GM12878 (cell line): ENCODE data around the gene CALHM4. TPM values are rescaled to one million over a fixed set of nuclear protein-coding genes. Genes with fewer than 3 reads are reported as not detected.

Source experiments
- ATAC-seq: fragments of 200-7000 bp; cut with Tn5 transposase; 3 replicates; pipeline ENCODE4 v1.9.1; 2020; ENCODE audit warnings: mild to moderate bottlenecking, moderate library complexity
- BruUV-seq: library from RNA; stranded (reverse); fragments of 400-500 nt; replicated peaks from 2 replicates; lab custom pipeline; 2021; lab: Mats Ljungman, UMichigan
- CTCF ChIA-PET: fragments of 300-600 bp; sonication (Branson Sonifier 250); formaldehyde crosslinking; extraction: SDS; loops from one replicate; lab custom pipeline; 2021; ENCODE audit warnings: inconsistent platforms; lab: Yijun Ruan, JAX
- POLR2A ChIA-PET: fragments of 350-600 bp; formaldehyde crosslinking; extraction: SDS; loops from one replicate; lab custom pipeline; 2021; ENCODE audit warnings: inconsistent platforms; lab: Charles Lee
- RAD21 ChIA-PET: fragments of 300-600 bp; sonication (Branson Sonifier 250); formaldehyde crosslinking; loops from one replicate; lab custom pipeline; 2023; ENCODE audit warnings: antibody characterized with exemption; ENCODE audit not compliant: unreplicated experiment; lab: Charles Lee
- SMC1A ChIA-PET: fragments of 300-600 bp; sonication (Branson Sonifier 250); formaldehyde crosslinking; loops from one replicate; lab custom pipeline; 2023; ENCODE audit not compliant: unreplicated experiment, uncharacterized antibody; lab: Charles Lee
- DNase-seq: peaks from one replicate; pipeline ENCODE4 v3.0.0-alpha.2; 2011; ENCODE audit warnings: low read depth, low spot score
- FAIRE-seq: peaks from 3 replicates; lab custom pipeline; 2011; peaks lifted over from hg19 to GRCh38; lab: Jason Lieb, UNC
- H2AFZ ChIP-seq: 2 replicates; pipeline ENCODE4 v1.6.0; 2011; ENCODE audit warnings: low read depth, low read length, control low read depth; ENCODE audit not compliant: control insufficient read depth
- H3K27ac ChIP-seq: 2 replicates; pipeline ENCODE4 v1.5.1; 2011; ENCODE audit warnings: control low read depth; ENCODE audit not compliant: control insufficient read depth, insufficient read depth
- H3K27me3 ChIP-seq, 2 experiments: replicated peaks in 1 of 2; 2 replicates each; pipeline versions ENCODE4 v1.6.0 to v1.6.1; 2011; ENCODE audit warnings: low read length in 1 of 2; ENCODE audit not compliant: control insufficient read depth in 2 of 2, insufficient read depth in 2 of 2
- H3K36me3 ChIP-seq, 2 experiments: 2 replicates each; pipeline ENCODE4 v1.5.1; 2011; ENCODE audit warnings: low read length in 1 of 2; ENCODE audit not compliant: control insufficient read depth in 2 of 2, insufficient read depth in 2 of 2
- H3K4me1 ChIP-seq: 2 replicates; pipeline ENCODE4 v1.6.1; 2011; ENCODE audit warnings: mild to moderate bottlenecking, low read length, moderate library complexity, mixed read lengths; ENCODE audit not compliant: control insufficient read depth, insufficient read depth
- H3K4me2 ChIP-seq: 2 replicates; pipeline ENCODE4 v1.6.0; 2011; ENCODE audit warnings: control low read depth; ENCODE audit not compliant: control insufficient read depth, insufficient read depth
- H3K4me3 ChIP-seq: fragments of 200-600 bp; sonication (generic); 2 replicates; pipeline ENCODE4 v1.5.1; 2016
- H3K79me2 ChIP-seq: 2 replicates; pipeline ENCODE4 v1.6.0; 2011; ENCODE audit warnings: low read length; ENCODE audit not compliant: control insufficient read depth, insufficient read depth
- H3K9ac ChIP-seq: 2 replicates; pipeline ENCODE4 v1.8.0; 2011; ENCODE audit warnings: low read length, control low read depth, mixed read lengths; ENCODE audit not compliant: control insufficient read depth, insufficient read depth
- H3K9me3 ChIP-seq: replicated peaks from 3 replicates; pipeline ENCODE4 v1.5.1; 2011; ENCODE audit warnings: mild to moderate bottlenecking, low read length; ENCODE audit not compliant: control insufficient read depth, insufficient read depth
- H4K20me1 ChIP-seq: 2 replicates; pipeline ENCODE4 v1.6.0; 2011; ENCODE audit not compliant: control insufficient read depth, insufficient read depth
- ATF3 ChIP-seq: IDR thresholded peaks from 2 replicates; pipeline ENCODE4 v1.6.1; 2011; ENCODE audit warnings: low read depth, mild to moderate bottlenecking, low read length, moderate library complexity, borderline replicate concordance; ENCODE audit errors: extremely low read depth
- BCL3 ChIP-seq: IDR thresholded peaks from 2 replicates; pipeline ENCODE4 v1.6.1; 2011; ENCODE audit warnings: borderline replicate concordance, low read depth, mild to moderate bottlenecking, moderate library complexity, low read length; ENCODE audit not compliant: insufficient read depth, poor library complexity, severe bottlenecking
- BCLAF1 ChIP-seq: fragments of 450-650 bp; IDR thresholded peaks from 2 replicates; pipeline ENCODE4 v1.6.1; 2017; ENCODE audit warnings: antibody characterized with exemption, mild to moderate bottlenecking, moderate library complexity
- BRCA1 ChIP-seq: IDR thresholded peaks from 2 replicates; pipeline ENCODE4 v1.6.1; 2011; ENCODE audit warnings: low read depth, low read length, improper control_type of control experiment
- DPF2 ChIP-seq: fragments of 450-650 bp; IDR thresholded peaks from 2 replicates; pipeline ENCODE4 v1.6.1; 2017; ENCODE audit warnings: mild to moderate bottlenecking
- FOS ChIP-seq: IDR thresholded peaks from 3 replicates; pipeline ENCODE4 v1.6.1; 2011; ENCODE audit warnings: borderline replicate concordance; ENCODE audit not compliant: insufficient read length; ENCODE audit errors: extremely low read depth
- MYC ChIP-seq: IDR thresholded peaks from 2 replicates; pipeline ENCODE4 v1.6.1; 2011; ENCODE audit warnings: mild to moderate bottlenecking, low read length, moderate library complexity, inconsistent platforms; ENCODE audit not compliant: insufficient read depth, insufficient replicate concordance, insufficient read length, severe bottlenecking
- NFXL1 ChIP-seq: fragments of 450-650 bp; IDR thresholded peaks from 2 replicates; pipeline ENCODE4 v1.6.1; 2017; ENCODE audit warnings: antibody characterized with exemption, mild to moderate bottlenecking, borderline replicate concordance
- NFYA ChIP-seq: IDR thresholded peaks from 2 replicates; pipeline ENCODE4 v1.6.1; 2011; ENCODE audit warnings: low read depth, mild to moderate bottlenecking, low read length, improper control_type of control experiment, borderline replicate concordance
- NKRF ChIP-seq: fragments of 450-650 bp; conservative IDR thresholded peaks from 2 replicates; pipeline ENCODE4 v1.6.1; 2017; ENCODE audit warnings: mild to moderate bottlenecking, moderate library complexity
- RBBP5 ChIP-seq: fragments of 200-600 bp; sonication (generic); conservative IDR thresholded peaks from 2 replicates; pipeline ENCODE4 v1.6.1; 2016
- in situ Hi-C: fragments of 300-500 bp; cut with MboI; formaldehyde crosslinking; loops from 9 replicates; pipeline ENCODE4 v1.14.3; 2018; ENCODE audit warnings: mixed read lengths
- intact Hi-C: fragments of 100-400 bp; cut with micrococcal nuclease; formaldehyde crosslinking; loops from one replicate; pipeline ENCODE4 v1.14.2; 2022; ENCODE audit not compliant: unreplicated experiment
- polyA plus RNA-seq, 11 experiments: library from polyadenylated mRNA; depleted of rRNA in 4 of 11; unstranded in 6 of 11; stranded (reverse) in 5 of 11; fragments of >200 nt; fragmentation: Nextera tagmentation in 4 of 11; fragmentation: Illumina TruSeq in 1 of 11; extraction: Ambion mirVana in 4 of 11; extraction: Trizol in 1 of 11; gene quantifications; 1 replicate in 1 of 11; 2 replicates in 10 of 11; pipeline versions ENCODE4 v1.2.1 to v1.2.3, GENCODE V29; 2011 to 2016; ENCODE audit warnings: inconsistent platforms in 2 of 11, missing spikeins in 2 of 11, low read depth in 1 of 11
- total RNA-seq, 4 experiments: library from RNA; depleted of rRNA in 3 of 4; stranded (reverse); fragments of >200 nt in 3 of 4; fragmentation: Illumina TruSeq in 1 of 4; extraction: Trizol in 1 of 4; gene quantifications; 2 replicates each; pipeline versions ENCODE4 v1.2.1 to v1.2.3, GENCODE V29; 2013 to 2021
- TF ChIP-seq, protein P1 (sequence below): IDR thresholded peaks from 2 replicates; pipeline ENCODE4 v1.6.1; 2012; ENCODE audit warnings: low read depth, low read length, improper control_type of control experiment

CALHM4 gene
- total and polyA plus RNA-seq, 10 of the 15 experiments (the other 5 are each of a cell fraction or from before 2014, with no cell fraction given): not detected

DNA sequence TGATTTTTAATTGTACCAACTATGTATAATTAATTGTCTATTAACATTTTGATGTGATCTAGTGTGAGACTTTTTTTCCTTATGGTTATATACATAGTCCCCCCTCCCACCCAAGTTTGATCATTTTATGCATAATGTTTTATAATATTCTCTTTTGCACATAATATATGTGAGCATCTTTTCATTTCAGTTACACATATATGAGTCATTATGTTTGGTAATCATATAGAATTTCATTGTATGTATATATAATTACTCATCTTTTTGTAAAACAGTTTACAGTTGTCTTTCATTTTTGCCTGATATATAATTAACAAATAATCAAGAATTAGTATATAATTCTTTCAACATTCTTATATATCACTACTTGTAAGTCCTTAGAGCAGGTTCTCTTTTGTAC lies 32.7 kb downstream of the CALHM4 start:
- Histone ChIP-seq H3K4me1 (no peaks in the 10 kb centered on the region), H3K9ac (no peak overlapping the region), H3K27ac (no peak overlapping the region), H3K9me3 (no peaks in the 10 kb centered on the region), H4K20me1 (no peaks in the 10 kb centered on the region), H3K4me3 (no peak overlapping the region), H3K79me2 (no peaks in the 10 kb centered on the region), H3K36me3 (peaks cover 0 to 10% of the 10 kb centered on the region in 2 experiments; a peak in 2 of 4 replicates), H2AFZ (no peak overlapping the region), H3K27me3 (no peaks in the 10 kb centered on the region), H3K4me2 (no peak overlapping the region)
- TF ChIP-seq BCLAF1 (no peak), NKRF (no peak), RBBP5 (no peak), NFXL1 (no peak), DPF2 (no peak), MYC (no peak), BCL3 (no peak), ATF3 (no peak), BRCA1 (no peak), NFYA (no peak), FOS (no peak)
- TF ChIP-seq, protein P1, sequence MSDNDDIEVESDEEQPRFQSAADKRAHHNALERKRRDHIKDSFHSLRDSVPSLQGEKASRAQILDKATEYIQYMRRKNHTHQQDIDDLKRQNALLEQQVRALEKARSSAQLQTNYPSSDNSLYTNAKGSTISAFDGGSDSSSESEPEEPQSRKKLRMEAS: no peak
- ATAC-seq: no peak
- ChIA-PET POLR2A (no interaction called here), CTCF (no interaction called here), RAD21 (no interaction called here), SMC1A (no interaction called here)
- in situ Hi-C loops: no loop called here
- BruUV-seq: no TSS peak
- FAIRE-seq: no peak
- intact Hi-C loops: no loop called here
- no peak for DNase-seq
